DMS53 (cell line): ENCODE measurements around the gene NOL9.
"Not testable (repeated sequence)": the region's sequence is repeated elsewhere in the genome, so short reads cannot be mapped to it uniquely, and the experiment has no call there.

Experiments
- DNase-seq: peaks from one replicate; lab custom pipeline; 2025; lab: John Stamatoyannopoulos, UW

The NOL9 gene

DNA sequence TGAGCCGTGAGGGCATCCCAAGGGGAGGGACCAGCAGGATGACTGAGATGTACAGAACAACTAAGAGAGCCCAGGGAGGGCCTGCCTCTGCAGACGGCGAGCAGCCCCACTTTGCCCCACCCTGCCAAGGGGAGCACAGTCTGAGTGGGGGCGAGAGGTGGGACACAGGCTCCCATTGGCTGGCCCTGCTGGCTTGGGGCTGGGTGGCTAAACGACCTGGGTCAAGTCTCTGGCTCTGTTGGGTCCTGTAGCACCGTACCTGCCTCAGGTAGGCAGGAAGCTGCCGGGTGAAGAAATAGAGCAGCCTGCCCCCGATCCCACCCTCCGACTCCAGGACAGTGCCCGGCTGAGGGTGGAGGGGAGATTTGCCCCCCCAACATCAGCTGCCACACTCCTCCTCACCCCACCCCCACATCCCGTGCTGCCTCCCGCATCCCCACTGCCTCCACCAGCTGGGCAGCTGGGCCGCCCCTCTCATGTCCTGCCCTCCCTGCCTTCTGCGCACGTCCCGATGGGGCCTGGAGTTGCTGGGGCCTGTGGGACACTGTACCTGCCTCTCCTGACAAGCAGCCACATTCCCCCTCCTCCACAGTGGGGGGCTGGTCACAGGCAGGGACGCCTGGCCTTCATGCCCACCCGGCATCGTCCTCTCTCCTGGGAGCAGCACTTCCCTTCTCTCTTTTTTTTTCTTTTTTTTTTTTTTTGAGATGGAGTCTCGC, 50.3 kb downstream of the NOL9 start:
- no peak for DNase-seq

GRCh38 chr1:6502000-6502891, 52.1 kb downstream of the NOL9 start:
- no peak for DNase-seq

DNA sequence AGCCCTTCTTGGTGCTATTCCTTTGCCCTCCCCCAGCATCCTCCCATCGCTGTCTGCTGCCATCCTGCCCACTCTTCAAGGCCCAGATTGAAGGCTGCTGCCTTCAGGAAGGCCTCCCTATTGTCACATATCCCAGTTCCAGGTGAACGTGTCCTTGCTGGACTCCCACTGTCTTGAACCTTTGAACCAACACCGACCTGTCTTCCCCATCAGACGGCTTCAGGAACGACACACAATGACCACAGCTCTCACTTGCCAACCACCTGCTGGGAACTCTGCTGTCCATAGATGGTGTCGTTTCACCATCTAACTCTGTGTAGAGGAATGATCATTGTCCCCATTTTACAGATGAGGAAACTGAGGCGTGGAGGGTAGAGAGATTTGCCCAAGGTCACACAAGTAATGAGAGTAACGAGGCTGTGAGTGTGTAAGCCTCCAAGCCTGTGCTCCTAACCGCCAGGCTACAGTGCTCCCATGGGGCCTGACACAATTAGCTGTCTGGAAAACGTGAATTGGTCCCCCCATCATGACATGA, 53.0 kb downstream of the NOL9 start:
- no peak for DNase-seq

- no peak for DNase-seq
These were observed 53.6 kb downstream of the NOL9 start for GRCh38 chr1:6500544-6501278.

- no peak for DNase-seq
These were observed 55.0 kb downstream of the NOL9 start for GRCh38 chr1:6499296-6499695.

- no peak for DNase-seq
These were observed 55.7 kb downstream of the NOL9 start for GRCh38 chr1:6498576-6499111.

DNA sequence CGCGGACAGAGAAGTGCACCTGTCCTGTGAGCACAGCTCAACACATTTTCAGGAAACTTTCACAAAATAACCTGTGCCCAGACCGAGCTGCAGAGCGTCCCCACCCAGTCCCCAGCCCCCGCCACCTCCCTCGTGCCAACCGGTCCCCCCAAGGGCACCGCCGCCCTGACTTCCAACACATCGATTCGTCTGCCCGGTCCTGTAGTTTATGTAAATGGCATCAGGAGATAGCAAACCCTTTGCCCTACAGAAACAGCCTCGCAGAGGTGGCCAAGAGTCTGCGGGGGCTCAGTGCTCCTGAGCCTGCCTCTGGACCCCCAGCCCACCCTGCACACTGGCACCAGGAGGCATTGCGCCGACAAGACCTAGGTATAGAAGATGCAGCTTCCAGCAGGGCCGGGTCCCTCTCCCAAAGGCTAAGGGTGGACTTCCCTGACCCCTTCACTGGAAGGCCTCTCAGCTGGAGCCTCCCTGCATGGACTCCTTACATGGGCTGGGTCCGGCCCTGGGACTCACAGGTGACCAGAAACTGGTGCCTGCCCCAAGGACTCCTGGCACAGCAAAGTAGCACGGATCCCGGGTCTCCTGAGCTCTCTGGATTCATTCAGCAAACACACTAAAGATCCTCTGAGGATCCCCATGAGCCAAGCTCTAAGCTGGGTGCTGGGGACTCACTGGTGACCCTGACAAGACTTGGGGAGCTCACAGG, 56.3 kb downstream of the NOL9 start:
- DNase-seq: peak; percentile 58

DNA sequence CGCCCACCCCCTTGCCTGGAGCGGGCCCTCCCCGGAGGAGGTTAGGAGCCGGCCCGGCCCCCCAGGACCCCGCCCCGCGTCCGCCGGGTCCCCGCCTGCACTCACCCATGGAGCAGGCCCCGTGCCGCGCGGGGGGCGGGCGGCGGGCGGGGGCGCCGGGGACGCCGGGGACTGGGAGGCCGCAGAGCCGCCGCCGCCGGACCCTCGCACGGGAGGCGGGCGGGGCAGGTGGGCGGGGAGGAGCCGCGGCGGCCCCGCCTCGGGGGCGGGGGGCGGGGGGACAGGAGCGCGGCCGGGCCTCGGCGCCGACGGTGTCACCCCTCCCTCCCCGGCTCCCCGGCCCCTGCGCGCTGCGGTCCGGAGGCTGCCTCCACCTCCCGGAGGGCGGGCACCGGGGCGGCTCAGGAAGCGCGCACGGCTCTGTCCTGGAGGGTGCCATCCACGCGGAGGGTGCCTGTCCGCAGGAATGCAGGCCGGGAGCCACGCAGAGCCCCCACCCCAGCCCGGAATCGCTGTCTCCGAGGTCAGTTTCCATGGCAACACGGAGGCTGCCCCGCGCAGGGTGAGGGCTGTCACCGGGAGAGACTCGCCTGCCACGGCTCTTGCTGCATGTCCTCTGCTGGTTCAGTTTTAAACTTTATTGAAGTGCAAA, 57.0 kb downstream of the NOL9 start:
- DNase-seq: peak; percentile 88

GRCh38 chr1:6496890-6497214, 57.5 kb downstream of the NOL9 start:
- DNase-seq: no peak

- no peak for DNase-seq
These were observed 58.0 kb downstream of the NOL9 start for GRCh38 chr1:6496365-6496721.

- no peak for DNase-seq
These were observed 58.6 kb downstream of the NOL9 start for GRCh38 chr1:6495540-6496364.

DNA sequence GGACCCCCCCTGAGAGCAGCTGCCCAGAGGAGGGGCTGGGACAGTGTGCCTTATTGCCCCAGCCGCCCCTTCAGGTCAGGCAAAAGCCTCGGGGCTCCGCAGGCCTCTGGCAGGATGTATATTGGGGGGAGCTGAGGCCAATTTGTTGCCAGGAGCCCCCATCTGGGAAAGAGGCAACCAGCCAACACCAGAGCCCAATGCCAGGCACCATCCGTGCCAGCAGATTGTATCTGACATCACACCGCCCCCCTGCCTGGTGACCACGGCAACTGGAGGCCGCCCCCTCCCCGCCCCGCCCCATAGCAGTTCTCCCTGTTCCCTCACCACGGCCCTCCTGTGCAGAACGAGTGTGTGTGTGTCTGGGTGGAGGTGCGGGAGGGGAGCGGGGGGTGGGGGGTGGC, 59.3 kb downstream of the NOL9 start:
- DNase-seq: peak; percentile 33

DNA sequence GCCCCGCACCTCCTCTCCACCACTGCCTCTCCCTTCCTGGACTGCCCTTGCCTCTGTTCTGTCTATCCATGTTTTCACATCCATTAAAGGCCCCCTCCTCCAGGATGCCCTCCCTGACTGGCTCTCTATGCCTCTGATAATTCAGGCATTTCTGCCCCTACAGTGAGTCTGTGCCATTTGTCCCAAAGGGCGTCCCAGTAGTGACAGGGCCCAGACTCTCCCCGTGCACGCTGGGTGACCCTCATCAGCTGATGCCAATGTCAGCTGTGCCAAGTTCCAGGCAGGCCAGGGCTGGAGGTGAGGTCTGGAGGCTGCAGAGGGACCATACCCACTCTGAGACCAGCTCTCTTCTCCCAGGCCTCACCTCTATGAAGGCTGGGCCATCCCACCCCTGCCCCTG, 59.7 kb downstream of the NOL9 start:
- no peak for DNase-seq

DNA sequence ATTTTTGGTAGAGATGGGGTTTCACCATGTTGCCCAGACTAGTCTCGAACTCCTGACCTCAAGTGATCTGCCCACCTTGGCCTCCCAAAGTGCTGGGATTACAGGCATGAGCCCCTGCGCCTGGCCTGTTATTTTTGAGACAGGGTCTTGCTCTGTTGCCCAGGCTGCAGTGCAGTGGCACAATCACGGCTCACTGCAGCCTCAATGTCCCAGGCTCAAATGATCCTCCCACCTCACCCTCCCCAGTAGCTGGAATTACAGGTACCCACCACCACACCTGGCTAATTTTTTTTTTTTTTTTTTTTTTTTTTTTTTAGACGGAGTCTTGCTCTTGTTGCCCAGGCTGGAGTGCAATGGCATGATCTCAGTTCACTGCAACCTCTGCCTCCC, 60.5 kb downstream of the NOL9 start:
- DNase-seq: not testable (repeated sequence)

GRCh38 chr1:6491966-6492365, 62.3 kb downstream of the NOL9 start:
- DNase-seq: no peak

- DNase-seq: peak; percentile 58
These were observed 62.8 kb downstream of the NOL9 start, which contains the start of gene PLEKHG5 for GRCh38 chr1:6491480-6491962. Gene PLEKHG5, minus strand, starts transcription at chr1:6491667. Its CDS starts 14,096 bp downstream, at chr1:6477571.

- no peak for DNase-seq
These were observed 63.2 kb downstream of the NOL9 start for GRCh38 chr1:6491081-6491449.

DNA sequence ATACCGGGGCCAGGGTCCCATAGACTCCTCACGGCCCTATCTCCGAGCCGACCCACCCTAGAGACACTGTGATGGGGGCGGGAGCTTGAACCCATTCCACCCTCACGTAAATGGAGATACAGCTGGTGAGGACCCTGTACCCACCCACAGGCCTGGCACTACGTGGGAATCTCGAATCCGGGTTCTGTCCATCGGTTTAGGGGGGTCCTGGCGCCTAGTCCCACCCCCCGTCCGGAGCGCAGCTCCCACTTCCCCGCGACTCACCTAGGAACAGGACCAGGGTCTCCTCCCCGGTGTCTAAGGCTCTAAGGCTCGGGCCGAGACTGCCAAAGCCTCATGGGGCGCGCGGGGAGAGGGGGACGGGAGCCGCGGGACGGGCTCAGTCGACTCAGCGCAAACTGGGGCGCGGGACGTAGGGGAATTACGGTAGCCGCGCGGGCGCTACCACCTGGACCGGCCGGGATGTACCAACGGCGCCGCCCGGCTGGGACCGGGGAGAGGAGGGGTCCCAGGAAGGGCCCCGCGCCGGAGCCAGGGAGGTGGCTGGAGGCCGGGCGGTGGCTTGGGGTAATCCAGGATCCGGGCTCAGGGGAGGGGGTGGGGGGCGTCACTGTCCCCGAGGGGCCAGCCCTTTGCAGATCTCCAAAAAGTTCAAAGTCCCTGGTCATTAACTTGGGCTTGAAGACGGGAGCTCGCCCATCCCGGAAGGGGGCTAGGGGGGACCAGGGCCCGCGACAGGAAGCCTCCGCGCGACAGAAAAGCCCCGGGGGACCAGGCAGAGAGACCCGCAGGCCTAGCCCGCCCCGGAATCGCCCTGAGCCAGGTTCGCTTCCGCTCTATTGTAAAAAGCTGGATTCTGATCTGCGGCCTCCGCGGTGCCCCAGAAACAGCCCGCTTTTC, 63.9 kb downstream of the NOL9 start:
- DNase-seq: peak; percentile 94

DNA sequence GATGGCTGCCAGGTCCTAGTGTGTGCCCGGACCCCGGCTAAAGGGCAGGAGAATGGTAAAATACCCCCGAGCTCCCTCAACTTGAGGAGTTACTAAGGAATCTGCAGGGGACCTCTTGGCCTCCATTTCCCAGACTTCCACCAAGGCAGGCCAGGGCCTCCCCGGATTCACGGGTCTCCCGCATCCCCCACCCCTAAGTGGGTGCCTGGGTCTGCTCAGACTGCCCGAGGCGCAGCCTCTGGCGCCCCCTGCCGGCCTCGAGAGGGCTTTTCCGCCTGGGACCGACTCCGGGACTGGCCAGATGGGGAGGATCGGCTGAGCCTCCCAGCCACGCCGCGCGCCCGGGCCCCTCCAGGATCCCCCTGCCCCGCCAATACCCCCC, 64.5 kb downstream of the NOL9 start:
- peak; percentile 88 for DNase-seq
